ENCODE measurements around the gene TNS4. TPM values are rescaled to one million over a fixed set of nuclear protein-coding genes. Genes with fewer than 3 reads are reported as not detected.

TNS4 gene
- total and polyA plus RNA-seq, 7 experiments from 2014 or later, result 1.2 to 10.3 (median 1.3) TPM; not detected in 4

GRCh38 chr17:40432864-40433528 is 68.4 kb downstream of the TNS4 start:
- Mint-ChIP-seq H3K9me3 (peaks cover 0 to under 1% (median 0%) of the 10 kb centered on the region in 11 donors), H3K36me3 (no peaks in the 10 kb centered on the region), H3K4me1 (peaks cover 2 to 23% (median 3%) of the 10 kb centered on the region in 7 donors), H3K27ac (peak overlapping the region in 2 of 9 donors; percentile 35 to 60), H3K27me3 (peaks cover 0 to 15% (median 0%) of the 10 kb centered on the region in 5 donors), H3K4me3 (no peak overlapping the region)
- CTCF ChIA-PET, result interaction anchor here (0.7 to 3.2 kb wide), 4 partner anchors 16 to 34 kb away, joined by 3 to 12 read pairs (median 4); partner anchors contain the start of gene TOP2A
- intact Hi-C loops (cut with micrococcal nuclease), result loop anchor here in 1 of 2 donors (2.0 kb wide), 1 partner anchor 16 kb away; the partner anchor contains the start of gene TOP2A
- no peak overlapping the region for H3K27ac ChIP-seq (ENCODE audit: low read depth, low read length)
- POLR2A ChIA-PET, result no interaction called here
- no peak overlapping the region for H3K4me3 ChIP-seq (ENCODE audit: low read length)
- peaks cover under 1 to 1% of the 10 kb centered on the region in 2 donors for H3K4me1 ChIP-seq (ENCODE audit: control insufficient read depth in 2 of 2, insufficient read depth in 2 of 2, low read length in 2 of 2)
- ATAC-seq, result no peak
- H3K9me3 ChIP-seq (ENCODE audit: control insufficient read depth in 2 of 3, low read length in 3 of 3), result no peaks in the 10 kb centered on the region
- H3K27me3 ChIP-seq (ENCODE audit: control insufficient read depth in 2 of 2, insufficient read depth in 2 of 2, low read length in 2 of 2), result no peaks in the 10 kb centered on the region
- no peak for DNase-seq
- no peaks in the 10 kb centered on the region for H3K36me3 ChIP-seq (ENCODE audit: control insufficient read depth in 2 of 3, insufficient read depth in 3 of 3, low read length in 3 of 3)

- Mint-ChIP-seq H3K27ac (peak overlapping the region in 2 of 9 donors; percentile 45 to 59), H3K27me3 (peaks cover 0 to 16% (median 0%) of the 10 kb centered on the region in 5 donors), H3K36me3 (no peaks in the 10 kb centered on the region), H3K9me3 (peaks cover 0 to 2% (median 0%) of the 10 kb centered on the region in 11 donors), H3K4me1 (peaks cover 15 to 31% (median 20%) of the 10 kb centered on the region in 7 donors), H3K4me3 (no peak overlapping the region)
- H3K4me1 ChIP-seq (ENCODE audit: control insufficient read depth in 2 of 2, insufficient read depth in 2 of 2, low read length in 2 of 2), result peaks cover 15 to 17% of the 10 kb centered on the region in 2 donors
- H3K4me3 ChIP-seq (ENCODE audit: low read length), result no peak overlapping the region
- no peaks in the 10 kb centered on the region for H3K36me3 ChIP-seq (ENCODE audit: control insufficient read depth in 2 of 3, insufficient read depth in 3 of 3, low read length in 3 of 3)
- intact Hi-C loops (cut with micrococcal nuclease), result no loop called here
- DNase-seq (peak in 1 of 9 donors; percentile 18), ATAC-seq (no peak)
- no peak overlapping the region for H3K27ac ChIP-seq (ENCODE audit: low read depth, low read length)
- CTCF ChIA-PET, result interaction anchor here (1.1 to 3.2 kb wide), 3 partner anchors 14 to 30 kb away, joined by 3 to 12 read pairs (median 4); partner anchors contain the start of gene TOP2A
- no peaks in the 10 kb centered on the region for H3K9me3 ChIP-seq (ENCODE audit: control insufficient read depth in 2 of 3, low read length in 3 of 3)
- H3K27me3 ChIP-seq (ENCODE audit: control insufficient read depth in 2 of 2, insufficient read depth in 2 of 2, low read length in 2 of 2), result no peaks in the 10 kb centered on the region
- POLR2A ChIA-PET, result interaction anchor here (1.3 kb wide), 1 partner anchor 12 kb away, joined by 3 read pairs; the partner anchor contains the start of gene IGFBP4
Measured at GRCh38 chr17:40431231-40431602, 70.2 kb downstream of the TNS4 start.

GRCh38 chr17:40430272-40431230 is 70.9 kb downstream of the TNS4 start:
- no peaks in the 10 kb centered on the region for H3K9me3 ChIP-seq (ENCODE audit: control insufficient read depth in 2 of 3, low read length in 3 of 3)
- POLR2A ChIA-PET, result interaction anchor here (1.3 to 1.5 kb wide), 2 partner anchors 13 kb away, joined by 3 to 4 read pairs; partner anchors contain the start of genes IGFBP4 and TOP2A
- peak in 1 of 9 donors; percentile 11 for DNase-seq
- H3K36me3 Mint-ChIP-seq, result no peaks in the 10 kb centered on the region
- H3K27me3 Mint-ChIP-seq, result peaks cover 0 to 16% (median 0%) of the 10 kb centered on the region in 5 donors
- no peak overlapping the region for H3K4me3 ChIP-seq (ENCODE audit: low read length)
- peak overlapping the region in 2 of 9 donors; percentile 45 to 59 for H3K27ac Mint-ChIP-seq
- H3K36me3 ChIP-seq (ENCODE audit: control insufficient read depth in 2 of 3, insufficient read depth in 3 of 3, low read length in 3 of 3), result no peaks in the 10 kb centered on the region
- H3K4me3 Mint-ChIP-seq, result no peak overlapping the region
- no peak overlapping the region for H3K27ac ChIP-seq (ENCODE audit: low read depth, low read length)
- no peak for ATAC-seq
- peaks cover 21 to 38% (median 27%) of the 10 kb centered on the region in 7 donors for H3K4me1 Mint-ChIP-seq
- H3K9me3 Mint-ChIP-seq, result peaks cover 0 to 2% (median 0%) of the 10 kb centered on the region in 11 donors
- CTCF ChIA-PET, result interaction anchor here (0.6 to 3.2 kb wide), 4 partner anchors 14 to 45 kb away, joined by 3 to 12 read pairs (median 4); partner anchors contain the start of gene TOP2A
- intact Hi-C loops (cut with micrococcal nuclease), result no loop called here
- H3K27me3 ChIP-seq (ENCODE audit: control insufficient read depth in 2 of 2, insufficient read depth in 2 of 2, low read length in 2 of 2), result no peaks in the 10 kb centered on the region
- H3K4me1 ChIP-seq (ENCODE audit: control insufficient read depth in 2 of 2, insufficient read depth in 2 of 2, low read length in 2 of 2), result peaks cover 22 to 24% of the 10 kb centered on the region in 2 donors

- ChIA-PET CTCF (interaction anchor here (0.6 to 1.8 kb wide), 7 partner anchors 9 to 105 kb away, joined by 3 to 6 read pairs (median 3); partner anchors contain the start of gene TOP2A), POLR2A (interaction anchor here (0.7 to 2.7 kb wide), 13 partner anchors 9 to 181 kb away, joined by 3 to 19 read pairs (median 4); partner anchors contain the start of gene TOP2A)
- peak in 6 of 9 donors; percentile 32 to 61 (median 54) for DNase-seq
- H3K4me3 ChIP-seq (ENCODE audit: low read length), result peak overlapping the region; percentile 31
- H3K27me3 ChIP-seq (ENCODE audit: control insufficient read depth in 2 of 2, insufficient read depth in 2 of 2, low read length in 2 of 2), result no peaks in the 10 kb centered on the region
- intact Hi-C loops (cut with micrococcal nuclease), result loop anchor here (1.0 to 5.0 kb wide), 3 partner anchors 9 to 90 kb away; partner anchors contain the start of gene IGFBP4 (in 1 of the 2)
- peaks cover 24 to 25% of the 10 kb centered on the region in 2 donors for H3K4me1 ChIP-seq (ENCODE audit: control insufficient read depth in 2 of 2, insufficient read depth in 2 of 2, low read length in 2 of 2)
- H3K36me3 Mint-ChIP-seq, result no peaks in the 10 kb centered on the region
- peak overlapping the region; percentile 26 to 78 (median 70) for H3K4me3 Mint-ChIP-seq
- H3K36me3 ChIP-seq (ENCODE audit: control insufficient read depth in 2 of 3, insufficient read depth in 3 of 3, low read length in 3 of 3), result no peaks in the 10 kb centered on the region
- H3K27ac ChIP-seq (ENCODE audit: low read depth, low read length), result no peak overlapping the region
- peaks cover 22 to 40% (median 30%) of the 10 kb centered on the region in 7 donors for H3K4me1 Mint-ChIP-seq
- ATAC-seq, result peak; percentile 86
- no peaks in the 10 kb centered on the region for H3K9me3 ChIP-seq (ENCODE audit: control insufficient read depth in 2 of 3, low read length in 3 of 3)
- H3K27ac Mint-ChIP-seq, result peak overlapping the region in 8 of 9 donors; percentile 6 to 86 (median 25)
- H3K27me3 Mint-ChIP-seq, result peaks cover 0 to 14% (median 0%) of the 10 kb centered on the region in 5 donors
- peaks cover 0 to 2% (median 0%) of the 10 kb centered on the region in 11 donors for H3K9me3 Mint-ChIP-seq
Measured at GRCh38 chr17:40427002-40427491, 74.4 kb downstream of the TNS4 start.

Other genes starting within 250 kb of the TNS4 start
- 10 to 100 TPM in 1 of 5 experiments, 1 to 10 TPM in 1, under 1 TPM in 3; 0.51 to 73.6 (median 0.85) TPM for gene CDC6, start 213.7 kb downstream of the TNS4 start, total RNA-seq
- under 1 TPM; 0.09 to 0.24 TPM for gene CDC6, start 213.7 kb downstream of the TNS4 start, polyA plus RNA-seq
- 100 to 1,000 TPM in 1 of 5 experiments, 10 to 100 TPM in 4; 40.0 to 115 (median 43.8) TPM for gene RARA, start 192.4 kb downstream of the TNS4 start, total RNA-seq
- gene RARA, start 192.4 kb downstream of the TNS4 start, polyA plus RNA-seq, result 10 to 100 TPM in 1 of 2 donors, 1 to 10 TPM in 1; 6.7 to 16.5 TPM
- gene GJD3, start 136.9 kb downstream of the TNS4 start, total RNA-seq, result under 1 TPM in 1 of 5 experiments, not detected in 4; 0.27 TPM
- not detected for gene GJD3, start 136.9 kb downstream of the TNS4 start, polyA plus RNA-seq
- gene TOP2A, start 83.7 kb downstream of the TNS4 start, total RNA-seq, result 100 to 1,000 TPM in 1 of 5 experiments, 1 to 10 TPM in 3, under 1 TPM in 1; 0.54 to 273 (median 1.2) TPM
- gene TOP2A, start 83.7 kb downstream of the TNS4 start, polyA plus RNA-seq, result not detected
- gene IGFBP4, start 58.2 kb downstream of the TNS4 start, total RNA-seq, result 100 to 1,000 TPM in 1 of 5 experiments, 1 to 10 TPM in 4; 1.5 to 116 (median 1.9) TPM
- 1 to 10 TPM in 1 of 2 donors, under 1 TPM in 1; 0.45 to 1.0 TPM for gene IGFBP4, start 58.2 kb downstream of the TNS4 start, polyA plus RNA-seq
- 100 to 1,000 TPM; 153 to 675 (median 262) TPM for gene CCR7, start 63.8 kb upstream of the TNS4 start, total RNA-seq
- 1,000 to 10,000 TPM; 1,350 to 2,301 TPM for gene CCR7, start 63.8 kb upstream of the TNS4 start, polyA plus RNA-seq
- gene SMARCE1, start 146.2 kb upstream of the TNS4 start, total RNA-seq, result 100 to 1,000 TPM in 1 of 5 experiments, 10 to 100 TPM in 4; 65.4 to 101 (median 79.2) TPM
- gene SMARCE1, start 146.2 kb upstream of the TNS4 start, polyA plus RNA-seq, result 100 to 1,000 TPM; 142 to 184 TPM
- not detected for gene KRT222, start 163.6 kb upstream of the TNS4 start, total RNA-seq
- gene KRT222, start 163.6 kb upstream of the TNS4 start, polyA plus RNA-seq, result not detected
- gene KRT24, start 202.1 kb upstream of the TNS4 start, total RNA-seq, result not detected
- not detected for gene KRT24, start 202.1 kb upstream of the TNS4 start, polyA plus RNA-seq